Measurements from ENCODE around the gene SPEN. TPM values are rescaled to one million over a fixed set of nuclear protein-coding genes. Genes with fewer than 3 reads are reported as not detected.

SPEN gene
- total and polyA plus RNA-seq, 2 of the 13 experiments (the other 11 are each of a cell fraction or from before 2014, with no cell fraction given), result 4.8 to 14.0 TPM

DNA sequence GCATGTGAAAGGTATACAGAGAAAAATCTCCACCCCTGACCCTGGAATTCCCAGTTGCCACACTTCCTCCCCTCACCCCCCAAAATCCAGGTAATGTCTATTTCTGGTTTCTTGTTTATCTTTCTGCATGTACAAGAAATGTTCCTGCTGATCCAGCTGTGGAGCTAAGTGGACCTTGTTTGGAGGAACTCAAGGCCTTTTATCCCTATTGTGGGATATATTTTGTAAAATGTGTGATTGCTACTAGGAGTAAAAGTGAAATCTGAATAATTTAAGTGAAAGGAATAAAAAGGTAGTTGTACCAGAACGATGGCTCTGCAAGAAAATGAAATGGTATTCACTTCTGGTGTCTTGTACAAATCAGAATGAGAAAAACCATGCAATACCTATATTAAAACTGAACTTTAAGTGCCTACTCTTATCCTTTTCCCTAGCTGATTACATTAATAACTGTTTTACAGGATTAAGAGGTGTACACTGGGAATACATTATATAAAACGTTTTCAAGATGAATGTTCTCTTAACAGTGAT lies 3.0 kb downstream of the SPEN start:
- no peak overlapping the region for H2AFZ ChIP-seq (ENCODE audit: low read length)
- in situ Hi-C loops (cut with HindIII; ENCODE audit: extremely low pct_ligation_motif_present, low pct_unique_long_range_greater_than_20kb) (no loop called here), intact Hi-C loops (cut with micrococcal nuclease; ENCODE audit: unreplicated experiment) (no loop called here)
- WGBS (ENCODE audit: low lambda C conversion rate), result 20% methylated on average over 2 of the region's 2 CpGs
- no peaks in the 10 kb centered on the region for H3K36me3 ChIP-seq (replicated peaks in 1 of 2; ENCODE audit: control insufficient read depth in 1 of 2, insufficient read depth in 2 of 2, low read length in 2 of 2)
- peak overlapping the region; percentile 95 for H3K4me2 ChIP-seq (ENCODE audit: low read depth, low read length)
- H3K27ac ChIP-seq (ENCODE audit: extremely low read length, insufficient read depth, low read length), result peak overlapping the region; percentile 99
- no TSS peak for BruUV-seq (replicated peaks)
- H3K4me3 ChIP-seq (replicated peaks in 1 of 3; ENCODE audit: insufficient read depth in 1 of 3, low read depth in 2 of 3, low read length in 3 of 3), result peak overlapping the region; percentile 83 to 98 (median 98); a peak in 5 of 6 replicates
- no peaks in the 10 kb centered on the region for H4K20me1 ChIP-seq (ENCODE audit: insufficient read depth, low read length)
- no peaks in the 10 kb centered on the region; a peak in 2 of 5 replicates for H3K27me3 ChIP-seq (ENCODE audit: control insufficient read depth in 1 of 2, insufficient read depth in 2 of 2, low read length in 2 of 2)
- FAIRE-seq, result no peak
- peaks cover 83% of the 10 kb centered on the region for H3K79me2 ChIP-seq (ENCODE audit: insufficient read depth, low read length)
- DNase-seq (ENCODE audit: low spot score), result peak; percentile 44
- no peak for ATAC-seq
- H3K9ac ChIP-seq (ENCODE audit: insufficient read depth, low read depth, low read length), result peak overlapping the region; percentile 91
- ChIA-PET POLR2A (interaction anchor here (0.6 to 10.4 kb wide), 8 partner anchors 9 to 125 kb away, joined by 3 to 208 read pairs (median 8); partner anchors contain the start of gene ZBTB17), CTCF (ENCODE audit: low intra/inter-chr PET ratio, low total read pairs) (no interaction called here)
- no peaks in the 10 kb centered on the region for H3K9me3 ChIP-seq (ENCODE audit: low read length)
- peaks cover 37% of the 10 kb centered on the region for H3K4me1 ChIP-seq (ENCODE audit: insufficient read depth, low read length)
- TF ChIP-seq SAP130 (CRISPR knock-in tag; IDR thresholded peaks at IDR 0.05; ENCODE audit: low read depth) (peak; percentile 47), GFI1 (CRISPR knock-in tag; IDR thresholded peaks at IDR 0.05; ENCODE audit: borderline replicate concordance) (0 out of 2 replicates have a peak, but pooled peaks have one; percentile 18), MED1 (CRISPR knock-in tag; IDR thresholded peaks at IDR 0.05) (0 out of 2 replicates have a peak, but pooled peaks have one; percentile 3), ZNF800 (CRISPR knock-in tag; IDR thresholded peaks at IDR 0.05) (no peak), FOXA1 (IDR thresholded peaks at IDR 0.05) (no peak), FOXA1 (CRISPR knock-in tag; IDR thresholded peaks at IDR 0.05) (peak; percentile 52), FOXA3 (CRISPR knock-in tag; IDR thresholded peaks at IDR 0.05) (peak; percentile 65), RARA (CRISPR knock-in tag; IDR thresholded peaks at IDR 0.05) (peak; percentile 53), IRX3 (CRISPR knock-in tag; IDR thresholded peaks at IDR 0.05; ENCODE audit: borderline replicate concordance, low read depth) (no peak), FOXK1 (CRISPR knock-in tag; IDR thresholded peaks at IDR 0.05; ENCODE audit: borderline replicate concordance, low read depth) (peak; percentile 46; the same call in 1 of the 2 replicates), ZEB1 (IDR thresholded peaks at IDR 0.05; ENCODE audit: insufficient replicate concordance, low read depth) (peak; percentile 40), TFAP4 (IDR thresholded peaks at IDR 0.05; ENCODE audit: borderline replicate concordance, low read depth) (peak; percentile 50; the same call in 1 of the 2 replicates), HNRNPK (IDR thresholded peaks at IDR 0.05; ENCODE audit: low read depth, low read length, poor library complexity, severe bottlenecking) (peak; percentile 65), EHMT2 (IDR thresholded peaks at IDR 0.05; ENCODE audit: borderline replicate concordance, low read depth, low read length) (no peak), GATAD2A (CRISPR knock-in tag; IDR thresholded peaks at IDR 0.05) (peak; percentile 44; the same call in 1 of the 2 replicates), CREB1 (IDR thresholded peaks at IDR 0.05) (no peak), CREB1 (CRISPR knock-in tag; IDR thresholded peaks at IDR 0.05) (0 out of 2 replicates have a peak, but pooled peaks have one; percentile 28), HNF4A (CRISPR knock-in tag; IDR thresholded peaks at IDR 0.05) (0 out of 2 replicates have a peak, but pooled peaks have one; percentile 3)
- TF ChIP-seq, protein P1, sequence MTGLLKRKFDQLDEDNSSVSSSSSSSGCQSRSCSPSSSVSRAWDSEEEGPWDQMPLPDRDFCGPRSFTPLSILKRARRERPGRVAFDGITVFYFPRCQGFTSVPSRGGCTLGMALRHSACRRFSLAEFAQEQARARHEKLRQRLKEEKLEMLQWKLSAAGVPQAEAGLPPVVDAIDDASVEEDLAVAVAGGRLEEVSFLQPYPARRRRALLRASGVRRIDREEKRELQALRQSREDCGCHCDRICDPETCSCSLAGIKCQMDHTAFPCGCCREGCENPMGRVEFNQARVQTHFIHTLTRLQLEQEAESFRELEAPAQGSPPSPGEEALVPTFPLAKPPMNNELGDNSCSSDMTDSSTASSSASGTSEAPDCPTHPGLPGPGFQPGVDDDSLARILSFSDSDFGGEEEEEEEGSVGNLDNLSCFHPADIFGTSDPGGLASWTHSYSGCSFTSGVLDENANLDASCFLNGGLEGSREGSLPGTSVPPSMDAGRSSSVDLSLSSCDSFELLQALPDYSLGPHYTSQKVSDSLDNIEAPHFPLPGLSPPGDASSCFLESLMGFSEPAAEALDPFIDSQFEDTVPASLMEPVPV (CRISPR knock-in tag; IDR thresholded peaks at IDR 0.05), result no peak
- TF ChIP-seq, protein P2, sequence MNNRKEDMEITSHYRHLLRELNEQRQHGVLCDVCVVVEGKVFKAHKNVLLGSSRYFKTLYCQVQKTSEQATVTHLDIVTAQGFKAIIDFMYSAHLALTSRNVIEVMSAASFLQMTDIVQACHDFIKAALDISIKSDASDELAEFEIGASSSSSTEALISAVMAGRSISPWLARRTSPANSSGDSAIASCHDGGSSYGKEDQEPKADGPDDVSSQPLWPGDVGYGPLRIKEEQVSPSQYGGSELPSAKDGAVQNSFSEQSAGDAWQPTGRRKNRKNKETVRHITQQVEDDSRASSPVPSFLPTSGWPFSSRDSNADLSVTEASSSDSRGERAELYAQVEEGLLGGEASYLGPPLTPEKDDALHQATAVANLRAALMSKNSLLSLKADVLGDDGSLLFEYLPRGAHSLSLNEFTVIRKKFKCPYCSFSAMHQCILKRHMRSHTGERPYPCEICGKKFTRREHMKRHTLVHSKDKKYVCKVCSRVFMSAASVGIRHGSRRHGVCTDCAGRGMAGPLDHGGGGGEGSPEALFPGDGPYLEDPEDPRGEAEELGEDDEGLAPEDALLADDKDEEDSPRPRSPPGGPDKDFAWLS (CRISPR knock-in tag; IDR thresholded peaks at IDR 0.05; ENCODE audit: borderline replicate concordance), result no peak
